ENCODE results near the gene OCIAD2. TPM values are rescaled to one million over a fixed set of nuclear protein-coding genes. Genes with fewer than 3 reads are reported as not detected.

Gene OCIAD2
- total RNA-seq, 4 donors from 2014 or later: 4.4 to 71.7 (median 30.3) TPM

DNA sequence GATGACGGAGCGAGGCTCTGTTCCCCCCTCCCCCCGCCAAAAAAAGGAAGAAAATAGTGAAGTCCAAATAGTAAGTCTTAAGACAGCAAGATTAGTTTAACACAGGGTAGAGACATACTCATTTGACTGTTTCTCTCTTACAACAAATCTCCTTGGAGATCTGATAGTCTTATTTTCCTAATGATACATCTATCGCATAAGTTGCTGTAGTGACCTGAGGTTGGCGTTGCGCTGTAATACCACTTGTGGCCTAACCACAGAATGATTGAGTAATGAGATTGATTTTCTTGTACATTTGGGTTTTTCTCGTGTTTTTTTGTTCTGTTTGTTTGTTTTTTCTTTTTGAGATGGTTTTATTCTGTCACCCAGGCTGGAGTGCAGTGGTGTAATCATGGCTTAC lies 48.4 kb downstream of the OCIAD2 start:
- TF ChIP-seq EP300 (IDR thresholded peaks at IDR 0.05; ENCODE audit: low read depth): no peak
- no peak for TF ChIP-seq POLR2A (IDR thresholded peaks at IDR 0.05)
- TF ChIP-seq, protein P1, sequence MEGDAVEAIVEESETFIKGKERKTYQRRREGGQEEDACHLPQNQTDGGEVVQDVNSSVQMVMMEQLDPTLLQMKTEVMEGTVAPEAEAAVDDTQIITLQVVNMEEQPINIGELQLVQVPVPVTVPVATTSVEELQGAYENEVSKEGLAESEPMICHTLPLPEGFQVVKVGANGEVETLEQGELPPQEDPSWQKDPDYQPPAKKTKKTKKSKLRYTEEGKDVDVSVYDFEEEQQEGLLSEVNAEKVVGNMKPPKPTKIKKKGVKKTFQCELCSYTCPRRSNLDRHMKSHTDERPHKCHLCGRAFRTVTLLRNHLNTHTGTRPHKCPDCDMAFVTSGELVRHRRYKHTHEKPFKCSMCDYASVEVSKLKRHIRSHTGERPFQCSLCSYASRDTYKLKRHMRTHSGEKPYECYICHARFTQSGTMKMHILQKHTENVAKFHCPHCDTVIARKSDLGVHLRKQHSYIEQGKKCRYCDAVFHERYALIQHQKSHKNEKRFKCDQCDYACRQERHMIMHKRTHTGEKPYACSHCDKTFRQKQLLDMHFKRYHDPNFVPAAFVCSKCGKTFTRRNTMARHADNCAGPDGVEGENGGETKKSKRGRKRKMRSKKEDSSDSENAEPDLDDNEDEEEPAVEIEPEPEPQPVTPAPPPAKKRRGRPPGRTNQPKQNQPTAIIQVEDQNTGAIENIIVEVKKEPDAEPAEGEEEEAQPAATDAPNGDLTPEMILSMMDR (IDR thresholded peaks at IDR 0.05): no peak
- no peak for TF ChIP-seq POLR2AphosphoS5 (IDR thresholded peaks at IDR 0.05)
- in situ Hi-C loops (cut with MboI; ENCODE audit: low pct_ligation_motif_present in 1 of 4, low pct_unique_long_range_greater_than_20kb in 1 of 4, low sequenced_read_pairs in 3 of 4) (no loop called here), intact Hi-C loops (cut with DNase I; ENCODE audit: low total_unique reads) (no loop called here)
- H3K27ac ChIP-seq: no peak overlapping the region
- no peaks in the 10 kb centered on the region for H3K4me1 ChIP-seq
- peaks cover 0 to 29% (median 10%) of the 10 kb centered on the region in 4 donors for H3K36me3 ChIP-seq
- WGBS, 2 donors (ENCODE audit: low coverage in 1 of 2): 60 to 86% methylated on average over 1 to 7 of the region's 7 CpGs
- no peaks in the 10 kb centered on the region for H3K9me3 ChIP-seq
- H3K27me3 ChIP-seq: no peaks in the 10 kb centered on the region
- H3K4me3 ChIP-seq: no peak overlapping the region
- no peak for DNase-seq

GRCh38 chr4:48854982-48855381 lies 51.6 kb downstream of the OCIAD2 start:
- in situ Hi-C loops (cut with MboI; ENCODE audit: low pct_ligation_motif_present in 1 of 4, low pct_unique_long_range_greater_than_20kb in 1 of 4, low sequenced_read_pairs in 3 of 4) (no loop called here), intact Hi-C loops (cut with DNase I; ENCODE audit: low total_unique reads) (no loop called here)
- Histone ChIP-seq H3K36me3 (peaks cover 0 to 49% (median 16%) of the 10 kb centered on the region in 4 donors), H3K27me3 (no peaks in the 10 kb centered on the region), H3K9me3 (no peaks in the 10 kb centered on the region), H3K4me1 (no peaks in the 10 kb centered on the region), H3K4me3 (no peak overlapping the region), H3K27ac (no peak overlapping the region)
- 89 to 98% methylated on average over 2 of the region's 2 CpGs for WGBS, 2 donors (ENCODE audit: low coverage in 1 of 2)
- no peak for DNase-seq
- TF ChIP-seq POLR2AphosphoS5 (IDR thresholded peaks at IDR 0.05) (no peak), POLR2A (IDR thresholded peaks at IDR 0.05) (no peak), EP300 (IDR thresholded peaks at IDR 0.05; ENCODE audit: low read depth) (no peak)
- TF ChIP-seq, protein P1 (IDR thresholded peaks at IDR 0.05): no peak

DNA sequence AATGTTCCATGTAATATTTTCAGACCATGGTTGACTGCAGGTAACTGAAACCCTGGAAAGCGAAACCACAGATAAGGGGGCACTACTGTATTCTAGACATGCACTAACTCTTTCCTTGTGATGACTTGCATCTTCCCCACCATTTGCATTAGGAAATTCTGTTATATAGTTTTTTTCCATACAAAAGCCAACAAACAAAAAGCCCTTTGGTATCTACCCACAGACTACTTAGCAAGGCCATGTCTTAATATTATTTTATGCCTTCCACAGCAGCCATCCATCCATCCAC lies 52.2 kb downstream of the OCIAD2 start:
- DNase-seq: no peak
- H3K27me3 ChIP-seq: no peaks in the 10 kb centered on the region
- in situ Hi-C loops (cut with MboI; ENCODE audit: low pct_ligation_motif_present in 1 of 4, low pct_unique_long_range_greater_than_20kb in 1 of 4, low sequenced_read_pairs in 3 of 4) (no loop called here), intact Hi-C loops (cut with DNase I; ENCODE audit: low total_unique reads) (no loop called here)
- H3K36me3 ChIP-seq: peaks cover 0 to 52% (median 19%) of the 10 kb centered on the region in 4 donors
- no peaks in the 10 kb centered on the region for H3K9me3 ChIP-seq
- no peaks in the 10 kb centered on the region for H3K4me1 ChIP-seq
- H3K27ac ChIP-seq: no peak overlapping the region
- TF ChIP-seq POLR2A (IDR thresholded peaks at IDR 0.05) (no peak), POLR2AphosphoS5 (IDR thresholded peaks at IDR 0.05) (no peak), EP300 (IDR thresholded peaks at IDR 0.05; ENCODE audit: low read depth) (no peak)
- TF ChIP-seq, protein P1 (IDR thresholded peaks at IDR 0.05): no peak
- H3K4me3 ChIP-seq: no peak overlapping the region
- 100% methylated on average over 1 of the region's 1 CpG for WGBS, 2 donors (ENCODE audit: low coverage in 1 of 2)

- no peak overlapping the region for H3K4me3 ChIP-seq
- in situ Hi-C loops (cut with MboI; ENCODE audit: low pct_ligation_motif_present in 1 of 4, low pct_unique_long_range_greater_than_20kb in 1 of 4, low sequenced_read_pairs in 3 of 4): no loop called here
- WGBS, 2 donors (ENCODE audit: low coverage in 1 of 2): 92 to 95% methylated on average over 4 of the region's 4 CpGs
- DNase-seq: no peak
- no peak for TF ChIP-seq POLR2A (IDR thresholded peaks at IDR 0.05)
- TF ChIP-seq, protein P1 (IDR thresholded peaks at IDR 0.05): no peak
- no peak for TF ChIP-seq EP300 (IDR thresholded peaks at IDR 0.05; ENCODE audit: low read depth)
- TF ChIP-seq POLR2AphosphoS5 (IDR thresholded peaks at IDR 0.05): no peak
- no peaks in the 10 kb centered on the region for H3K4me1 ChIP-seq
- H3K27ac ChIP-seq: no peak overlapping the region
- H3K9me3 ChIP-seq: no peaks in the 10 kb centered on the region
- intact Hi-C loops (cut with DNase I; ENCODE audit: low total_unique reads): no loop called here
- peaks cover 0 to 52% (median 22%) of the 10 kb centered on the region in 4 donors for H3K36me3 ChIP-seq
- no peaks in the 10 kb centered on the region for H3K27me3 ChIP-seq
Observed at GRCh38 chr4:48853604-48854394, 52.8 kb downstream of the OCIAD2 start.
